ENCODE data around the gene JAZF1.

The JAZF1 gene

GRCh38 chr7:28208506-28208905, 27.9 kb upstream of the JAZF1 start:
- H3K4me1 ChIP-seq (ENCODE audit: control insufficient read depth, insufficient read depth, low read length, poor library complexity, severe bottlenecking), result no peaks in the 10 kb centered on the region
- no peaks in the 10 kb centered on the region for H3K9me3 ChIP-seq (ENCODE audit: control insufficient read depth, low read length)
- H3K36me3 ChIP-seq (ENCODE audit: control insufficient read depth, insufficient read depth, low read length), result no peaks in the 10 kb centered on the region
- H3K27ac ChIP-seq (ENCODE audit: low read depth, low read length, severe bottlenecking), result no peak overlapping the region
- WGBS, 2 experiments (ENCODE audit: insufficient coverage in 2 of 2), result 80% methylated on average over 1 of the region's 2 CpGs; no CpG with 5 or more reads in 1 of the 2 experiments
- H3K4me3 ChIP-seq (ENCODE audit: extremely low read depth, insufficient read depth, low read length, poor library complexity, severe bottlenecking), result no peak overlapping the region

GRCh38 chr7:28207486-28208158, 27.0 kb upstream of the JAZF1 start:
- no peaks in the 10 kb centered on the region for H3K4me1 ChIP-seq (ENCODE audit: control insufficient read depth, insufficient read depth, low read length, poor library complexity, severe bottlenecking)
- H3K27ac ChIP-seq (ENCODE audit: low read depth, low read length, severe bottlenecking), result no peak overlapping the region
- H3K4me3 ChIP-seq (ENCODE audit: extremely low read depth, insufficient read depth, low read length, poor library complexity, severe bottlenecking), result no peak overlapping the region
- WGBS, 2 experiments (ENCODE audit: insufficient coverage in 2 of 2), result 86 to 100% methylated on average over 1 of the region's 1 CpG
- H3K36me3 ChIP-seq (ENCODE audit: control insufficient read depth, insufficient read depth, low read length), result no peaks in the 10 kb centered on the region
- no peaks in the 10 kb centered on the region for H3K9me3 ChIP-seq (ENCODE audit: control insufficient read depth, low read length)

GRCh38 chr7:28205506-28205905, 24.9 kb upstream of the JAZF1 start:
- WGBS, 2 experiments (ENCODE audit: insufficient coverage in 2 of 2), result 82 to 100% methylated on average over 1 of the region's 3 CpGs
- Histone ChIP-seq H3K4me3 (ENCODE audit: extremely low read depth, insufficient read depth, low read length, poor library complexity, severe bottlenecking) (no peak overlapping the region), H3K9me3 (ENCODE audit: control insufficient read depth, low read length) (no peaks in the 10 kb centered on the region), H3K27ac (ENCODE audit: low read depth, low read length, severe bottlenecking) (no peak overlapping the region), H3K36me3 (ENCODE audit: control insufficient read depth, insufficient read depth, low read length) (no peaks in the 10 kb centered on the region), H3K4me1 (ENCODE audit: control insufficient read depth, insufficient read depth, low read length, poor library complexity, severe bottlenecking) (no peaks in the 10 kb centered on the region)

DNA sequence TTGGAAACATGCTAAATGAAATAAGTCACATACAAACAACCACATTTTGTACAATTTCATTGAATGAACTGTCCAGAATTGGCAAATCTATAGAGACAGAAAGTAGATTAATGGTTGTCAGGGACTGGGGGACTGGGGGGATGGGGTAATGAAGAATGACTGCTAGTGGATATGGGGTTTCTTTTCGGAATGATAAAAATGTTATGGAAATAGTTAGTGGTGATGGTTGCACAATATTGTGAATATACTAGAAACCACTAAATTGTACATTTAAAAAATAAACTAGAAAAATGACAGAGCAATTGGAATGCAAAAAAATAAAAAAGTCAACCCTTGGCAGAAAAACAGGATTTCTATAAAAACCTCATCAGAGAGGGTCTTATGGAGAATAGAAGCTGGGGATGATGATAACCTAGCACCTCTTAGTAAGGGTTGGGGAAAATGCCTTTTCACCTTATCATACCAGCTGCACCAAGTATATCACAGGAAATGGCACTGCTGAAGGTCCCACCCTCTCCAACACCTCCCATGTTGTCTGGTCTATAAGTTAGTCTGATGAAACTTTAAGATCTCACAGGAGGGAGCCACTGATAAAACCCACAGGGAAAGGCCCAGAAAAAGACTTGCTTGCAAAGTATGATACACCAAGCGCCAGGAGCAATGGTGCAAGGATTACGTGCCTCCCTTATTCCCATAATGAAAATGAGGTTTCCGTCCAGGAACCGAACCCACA, 23.1 kb upstream of the JAZF1 start:
- Histone ChIP-seq H3K9me3 (ENCODE audit: control insufficient read depth, low read length) (no peaks in the 10 kb centered on the region), H3K36me3 (ENCODE audit: control insufficient read depth, insufficient read depth, low read length) (no peaks in the 10 kb centered on the region), H3K27ac (ENCODE audit: low read depth, low read length, severe bottlenecking) (no peak overlapping the region), H3K4me3 (ENCODE audit: extremely low read depth, insufficient read depth, low read length, poor library complexity, severe bottlenecking) (no peak overlapping the region), H3K4me1 (ENCODE audit: control insufficient read depth, insufficient read depth, low read length, poor library complexity, severe bottlenecking) (no peaks in the 10 kb centered on the region)
- WGBS, 2 experiments (ENCODE audit: insufficient coverage in 2 of 2), result 96 to 100% methylated on average over 4 of the region's 5 CpGs

DNA sequence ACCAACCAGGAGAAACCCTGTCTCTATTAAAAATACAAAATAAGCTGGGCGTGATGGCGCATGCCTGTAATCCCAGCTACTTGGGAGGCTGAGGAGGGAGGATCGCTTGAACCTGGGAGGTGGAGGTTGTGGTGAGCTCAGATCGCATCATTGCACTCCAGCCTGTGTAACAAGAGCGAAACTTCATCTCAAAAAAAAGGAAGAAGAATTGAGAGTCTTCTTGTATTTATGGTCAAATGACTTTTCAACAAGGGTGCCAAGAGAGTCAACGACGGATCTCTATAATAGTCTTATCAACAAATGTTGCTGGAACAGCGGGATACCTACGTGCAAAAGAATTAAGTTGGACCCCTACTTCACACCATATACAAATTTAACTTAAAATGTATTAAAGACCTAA, 21.6 kb upstream of the JAZF1 start:
- 89 to 96% methylated on average over 3 to 4 of the region's 9 CpGs for WGBS, 2 experiments (ENCODE audit: insufficient coverage in 2 of 2)

DNA sequence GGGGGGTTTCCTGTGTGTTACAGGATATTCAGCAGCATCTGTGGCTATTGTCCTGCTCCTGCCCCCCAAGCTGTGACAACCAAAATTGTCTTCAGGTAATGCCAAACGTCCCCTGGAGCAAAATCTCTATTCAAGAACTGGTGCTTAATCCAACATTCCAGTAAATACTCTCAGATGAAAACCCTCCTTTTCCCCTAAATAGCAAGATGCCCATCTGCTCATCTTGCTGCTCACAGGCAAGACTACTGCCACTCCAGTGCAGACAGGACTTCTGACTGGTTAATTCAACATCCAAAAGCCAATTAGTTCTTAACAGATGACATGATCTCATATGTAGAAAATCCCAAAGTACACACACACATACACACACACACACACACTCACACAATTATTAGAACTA, 20.5 kb upstream of the JAZF1 start:
- Histone ChIP-seq H3K4me1 (ENCODE audit: control insufficient read depth, insufficient read depth, low read length, poor library complexity, severe bottlenecking) (no peaks in the 10 kb centered on the region), H3K27ac (ENCODE audit: low read depth, low read length, severe bottlenecking) (no peak overlapping the region), H3K4me3 (ENCODE audit: extremely low read depth, insufficient read depth, low read length, poor library complexity, severe bottlenecking) (no peak overlapping the region), H3K36me3 (ENCODE audit: control insufficient read depth, insufficient read depth, low read length) (no peaks in the 10 kb centered on the region), H3K9me3 (ENCODE audit: control insufficient read depth, low read length) (no peaks in the 10 kb centered on the region)
- WGBS, 2 experiments (ENCODE audit: insufficient coverage in 2 of 2), result 42 to 60% methylated on average over 1 of the region's 1 CpG

More for the DNA sequence above, 21.6 kb upstream of the JAZF1 start:
- H3K9me3 ChIP-seq (ENCODE audit: control insufficient read depth, low read length), result no peaks in the 10 kb centered on the region
- H3K4me3 ChIP-seq (ENCODE audit: extremely low read depth, insufficient read depth, low read length, poor library complexity, severe bottlenecking), result no peak overlapping the region
- H3K4me1 ChIP-seq (ENCODE audit: control insufficient read depth, insufficient read depth, low read length, poor library complexity, severe bottlenecking), result no peaks in the 10 kb centered on the region
- no peak overlapping the region for H3K27ac ChIP-seq (ENCODE audit: low read depth, low read length, severe bottlenecking)
- H3K36me3 ChIP-seq (ENCODE audit: control insufficient read depth, insufficient read depth, low read length), result no peaks in the 10 kb centered on the region

DNA sequence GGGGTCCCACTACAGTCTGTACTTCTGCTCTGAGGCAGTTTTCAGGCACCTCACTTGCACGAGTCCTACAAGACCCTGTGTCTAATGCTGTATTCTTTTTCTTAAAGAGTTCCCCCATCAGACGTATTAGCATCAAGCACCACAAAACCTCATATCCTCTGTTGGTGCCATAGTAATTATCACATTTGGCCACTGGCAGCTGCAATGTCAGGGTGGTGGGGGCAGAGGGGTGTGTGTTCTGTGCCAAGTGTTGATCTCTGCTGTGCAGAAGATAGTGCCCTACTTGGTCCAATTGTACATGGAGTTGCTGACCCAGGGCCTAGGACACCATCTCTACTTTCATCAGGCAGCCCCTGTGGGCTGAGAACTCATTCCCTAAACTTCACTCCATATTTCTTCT, 20.0 kb upstream of the JAZF1 start:
- Histone ChIP-seq H3K4me1 (ENCODE audit: control insufficient read depth, insufficient read depth, low read length, poor library complexity, severe bottlenecking) (no peaks in the 10 kb centered on the region), H3K4me3 (ENCODE audit: extremely low read depth, insufficient read depth, low read length, poor library complexity, severe bottlenecking) (no peak overlapping the region), H3K9me3 (ENCODE audit: control insufficient read depth, low read length) (no peaks in the 10 kb centered on the region), H3K27ac (ENCODE audit: low read depth, low read length, severe bottlenecking) (no peak overlapping the region), H3K36me3 (ENCODE audit: control insufficient read depth, insufficient read depth, low read length) (no peaks in the 10 kb centered on the region)
- WGBS, 2 experiments (ENCODE audit: insufficient coverage in 2 of 2), result 60 to 83% methylated on average over 1 of the region's 2 CpGs

DNA sequence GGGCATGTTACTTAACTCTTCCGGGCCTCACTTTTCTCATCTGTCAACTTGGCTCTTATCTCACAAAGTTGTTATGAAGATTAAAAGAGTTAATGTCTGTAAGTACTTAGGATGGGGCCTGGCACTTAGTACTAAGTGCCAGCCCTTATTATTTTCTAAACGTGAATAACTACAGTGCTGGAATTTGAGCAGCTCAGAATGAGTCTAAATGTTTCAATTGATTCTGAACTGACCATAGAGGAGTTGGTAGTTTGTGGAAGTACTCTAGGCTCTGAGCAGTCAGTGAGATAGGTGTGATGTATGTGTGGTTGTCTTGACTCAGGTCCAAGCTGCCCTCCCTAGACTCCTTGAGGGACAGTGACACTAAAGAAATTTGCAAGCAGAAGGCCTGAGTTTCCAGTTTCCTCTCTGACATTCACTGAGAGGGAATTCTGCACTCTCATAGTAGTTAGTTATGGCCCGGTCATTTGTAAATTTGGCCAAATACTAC, 18.5 kb upstream of the JAZF1 start:
- no peak overlapping the region for H3K4me3 ChIP-seq (ENCODE audit: extremely low read depth, insufficient read depth, low read length, poor library complexity, severe bottlenecking)
- H3K9me3 ChIP-seq (ENCODE audit: control insufficient read depth, low read length), result no peaks in the 10 kb centered on the region
- H3K36me3 ChIP-seq (ENCODE audit: control insufficient read depth, insufficient read depth, low read length), result no peaks in the 10 kb centered on the region
- no peak overlapping the region for H3K27ac ChIP-seq (ENCODE audit: low read depth, low read length, severe bottlenecking)
- H3K4me1 ChIP-seq (ENCODE audit: control insufficient read depth, insufficient read depth, low read length, poor library complexity, severe bottlenecking), result no peaks in the 10 kb centered on the region
- WGBS, 2 experiments (ENCODE audit: insufficient coverage in 2 of 2), result 80 to 83% methylated on average over 1 of the region's 3 CpGs

- no peaks in the 10 kb centered on the region for H3K36me3 ChIP-seq (ENCODE audit: control insufficient read depth, insufficient read depth, low read length)
- no peak overlapping the region for H3K27ac ChIP-seq (ENCODE audit: low read depth, low read length, severe bottlenecking)
- no peak overlapping the region for H3K4me3 ChIP-seq (ENCODE audit: extremely low read depth, insufficient read depth, low read length, poor library complexity, severe bottlenecking)
- WGBS, 2 experiments (ENCODE audit: insufficient coverage in 2 of 2), result 76 to 84% methylated on average over 2 of the region's 4 CpGs
- no peaks in the 10 kb centered on the region for H3K4me1 ChIP-seq (ENCODE audit: control insufficient read depth, insufficient read depth, low read length, poor library complexity, severe bottlenecking)
- no peaks in the 10 kb centered on the region for H3K9me3 ChIP-seq (ENCODE audit: control insufficient read depth, low read length)
Measured at GRCh38 chr7:28195910-28196620, 15.5 kb upstream of the JAZF1 start.

DNA sequence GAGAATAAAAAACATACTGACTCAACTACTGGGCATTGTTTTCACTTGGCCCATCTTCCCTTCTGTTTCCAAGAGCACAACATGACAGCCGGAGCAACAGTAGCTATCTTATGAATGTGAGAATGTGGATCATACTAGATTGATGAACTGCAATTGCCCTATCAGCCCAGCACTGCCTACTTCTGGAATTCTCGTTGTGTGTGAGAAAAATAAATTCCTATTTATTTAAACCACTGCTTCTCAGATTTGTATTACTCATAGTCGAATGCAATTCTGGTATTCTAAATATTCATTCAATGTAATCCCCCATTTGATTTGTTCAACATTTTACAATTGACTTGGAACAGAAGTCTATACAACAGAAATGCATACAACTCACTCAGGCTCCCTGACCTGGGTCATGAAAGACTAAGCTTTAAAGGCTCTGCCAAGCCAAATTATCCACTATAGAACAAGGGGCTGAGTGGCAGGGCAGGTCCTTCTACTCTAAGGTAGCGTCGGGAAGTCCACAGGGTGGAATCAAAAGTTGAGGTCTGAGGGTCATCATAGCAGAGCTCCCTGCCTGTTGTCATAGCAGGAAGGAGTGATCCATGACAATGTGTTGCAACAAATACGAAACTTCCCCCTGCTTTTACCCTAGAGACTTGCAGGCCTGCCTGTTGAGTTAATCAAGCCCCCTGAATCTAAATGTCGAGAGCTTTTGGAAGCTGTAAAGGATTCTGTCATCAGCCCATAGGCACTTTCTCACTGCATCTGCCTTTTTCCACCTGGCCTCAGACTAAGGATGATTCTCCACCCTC, 12.4 kb upstream of the JAZF1 start:
- no peak overlapping the region for H3K4me3 ChIP-seq (ENCODE audit: extremely low read depth, insufficient read depth, low read length, poor library complexity, severe bottlenecking)
- no peaks in the 10 kb centered on the region for H3K4me1 ChIP-seq (ENCODE audit: control insufficient read depth, insufficient read depth, low read length, poor library complexity, severe bottlenecking)
- no peaks in the 10 kb centered on the region for H3K36me3 ChIP-seq (ENCODE audit: control insufficient read depth, insufficient read depth, low read length)
- H3K27ac ChIP-seq (ENCODE audit: low read depth, low read length, severe bottlenecking), result no peak overlapping the region
- H3K9me3 ChIP-seq (ENCODE audit: control insufficient read depth, low read length), result no peaks in the 10 kb centered on the region
- WGBS, 2 experiments (ENCODE audit: insufficient coverage in 2 of 2), result 88 to 93% methylated on average over 2 to 4 of the region's 7 CpGs
